HG02870 (cell line): ENCODE results near the gene CHST3.
"Not testable (repeated sequence)": the region's sequence is repeated elsewhere in the genome, so short reads cannot be mapped to it uniquely, and the experiment has no call there.

Experiments
- ATAC-seq: cut with Tn5 transposase; IDR thresholded peaks from one replicate; pipeline ENCODE4 v1.9.1; 2021; ENCODE audit warnings: mild to moderate bottlenecking, moderate library complexity; ENCODE audit not compliant: unreplicated experiment

The CHST3 gene

GRCh38 chr10:71948496-71949067 lies 15.6 kb upstream of the CHST3 start:
- no peak for ATAC-seq

GRCh38 chr10:71950683-71951082 lies 13.5 kb upstream of the CHST3 start:
- ATAC-seq, result no peak

GRCh38 chr10:71952745-71953144 lies 11.4 kb upstream of the CHST3 start:
- ATAC-seq, result no peak

GRCh38 chr10:71957546-71958275 lies 6.5 kb upstream of the CHST3 start:
- ATAC-seq, result no peak

- ATAC-seq, result no peak
Observed at GRCh38 chr10:71959526-71959925, 4.7 kb upstream of the CHST3 start.

GRCh38 chr10:71961831-71962230 lies 2.4 kb upstream of the CHST3 start:
- ATAC-seq, result no peak

GRCh38 chr10:71962901-71963300 lies 1.3 kb upstream of the CHST3 start:
- no peak for ATAC-seq

GRCh38 chr10:71963351-71964097 lies 671 bp upstream of the CHST3 start:
- no peak for ATAC-seq

GRCh38 chr10:71964743-71965515 lies 734 bp downstream of the CHST3 start:
- ATAC-seq, result no peak

GRCh38 chr10:71965623-71966022 lies 1.4 kb downstream of the CHST3 start:
- ATAC-seq, result no peak

GRCh38 chr10:71966046-71967004 lies 2.1 kb downstream of the CHST3 start:
- ATAC-seq, result no peak

- ATAC-seq, result not testable (repeated sequence)
Observed at GRCh38 chr10:71967958-71968357, 3.8 kb downstream of the CHST3 start.

GRCh38 chr10:71968553-71969474 lies 4.6 kb downstream of the CHST3 start:
- ATAC-seq, result no peak

- no peak for ATAC-seq
Observed at GRCh38 chr10:71969929-71970328, 5.7 kb downstream of the CHST3 start.

- no peak for ATAC-seq
Observed at GRCh38 chr10:71970331-71970730, 6.1 kb downstream of the CHST3 start.

- ATAC-seq, result no peak
Observed at GRCh38 chr10:71970869-71971268, 6.7 kb downstream of the CHST3 start.

- no peak for ATAC-seq
Observed at GRCh38 chr10:71971311-71971731, 7.1 kb downstream of the CHST3 start.

- ATAC-seq, result peak; percentile 43
Observed at GRCh38 chr10:71971769-71972555, 7.8 kb downstream of the CHST3 start.
